NT2/D1 (cell line): ENCODE data around the gene ITGA1.

Experiments used
- DNase-seq: peaks from one replicate; pipeline ENCODE4 v3.0.0-alpha.2; 2011; ENCODE audit warnings: low read depth, low spot score
- H3K27me3 ChIP-seq: 2 replicates; pipeline ENCODE4 v1.6.0; 2011; ENCODE audit warnings: mild to moderate bottlenecking; ENCODE audit not compliant: insufficient read length, insufficient read depth
- H3K36me3 ChIP-seq: 2 replicates; pipeline ENCODE4 v1.6.1; 2011; ENCODE audit warnings: mild to moderate bottlenecking, low read length, mixed read lengths; ENCODE audit not compliant: insufficient read depth, insufficient read length
- H3K4me1 ChIP-seq: 2 replicates; pipeline ENCODE4 v1.5.1; 2011; ENCODE audit not compliant: insufficient read depth, insufficient read length
- H3K4me3 ChIP-seq: 2 replicates; pipeline ENCODE4 v1.5.1; 2011; ENCODE audit warnings: low read depth; ENCODE audit not compliant: insufficient read length
- H3K9ac ChIP-seq: 2 replicates; pipeline ENCODE4 v1.6.0; 2011; ENCODE audit warnings: low read depth; ENCODE audit not compliant: insufficient read length
- H3K9me3 ChIP-seq: 2 replicates; pipeline ENCODE4 v1.5.1; 2011; ENCODE audit warnings: mild to moderate bottlenecking, low read length; ENCODE audit not compliant: insufficient read depth
- SUZ12 ChIP-seq: IDR thresholded peaks from 2 replicates; pipeline ENCODE4 v1.6.1; 2011; ENCODE audit not compliant: insufficient read length, insufficient read depth; ENCODE audit errors: extremely low read depth
- YY1 ChIP-seq: IDR thresholded peaks from 2 replicates; pipeline ENCODE4 v1.6.1; 2011; ENCODE audit not compliant: insufficient read length, insufficient read depth
- ZNF274 ChIP-seq: IDR thresholded peaks from 2 replicates; pipeline ENCODE4 v1.6.1; 2011; ENCODE audit warnings: mild to moderate bottlenecking, low read depth, low read length

Gene ITGA1

DNA sequence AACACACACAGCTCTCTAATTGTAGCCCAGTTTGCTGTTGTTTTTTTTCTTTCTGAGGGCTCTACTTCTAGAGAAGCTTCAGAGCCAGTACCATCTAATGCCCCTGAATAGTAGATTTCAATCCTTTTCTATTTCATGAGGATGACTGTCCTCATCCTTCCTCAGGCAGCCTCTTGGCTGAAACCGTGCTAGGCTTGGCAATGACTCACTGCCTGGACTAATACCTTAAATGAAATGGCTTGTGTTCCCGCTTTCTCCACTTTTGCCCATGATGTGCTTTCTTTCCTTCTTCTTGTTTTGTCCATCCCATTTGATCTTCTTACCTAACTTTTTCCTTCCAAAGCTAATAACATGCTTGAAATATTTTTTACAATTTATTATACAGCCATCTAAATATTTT, 80.1 kb downstream of the ITGA1 start:
- TF ChIP-seq YY1 (no peak), SUZ12 (no peak), ZNF274 (no peak)
- no peaks in the 10 kb centered on the region for H3K4me1 ChIP-seq
- no peak overlapping the region for H3K9ac ChIP-seq
- H3K27me3 ChIP-seq = no peaks in the 10 kb centered on the region
- DNase-seq = no peak
- H3K36me3 ChIP-seq = no peaks in the 10 kb centered on the region
- no peak overlapping the region for H3K4me3 ChIP-seq
- H3K9me3 ChIP-seq = no peaks in the 10 kb centered on the region

GRCh38 chr5:52868417-52868816, 80.7 kb downstream of the ITGA1 start:
- Histone ChIP-seq H3K4me1 (no peaks in the 10 kb centered on the region), H3K9me3 (no peaks in the 10 kb centered on the region), H3K27me3 (no peaks in the 10 kb centered on the region), H3K4me3 (no peak overlapping the region), H3K9ac (no peak overlapping the region), H3K36me3 (no peaks in the 10 kb centered on the region)
- DNase-seq = no peak
- TF ChIP-seq ZNF274 (no peak), SUZ12 (no peak), YY1 (no peak)

GRCh38 chr5:52869391-52869790, 81.7 kb downstream of the ITGA1 start:
- Histone ChIP-seq H3K9me3 (no peaks in the 10 kb centered on the region; the same call in 1 of the 2 replicates), H3K27me3 (no peaks in the 10 kb centered on the region), H3K9ac (no peak overlapping the region), H3K4me3 (no peak overlapping the region), H3K36me3 (no peaks in the 10 kb centered on the region), H3K4me1 (no peaks in the 10 kb centered on the region)
- DNase-seq = no peak
- no peak for TF ChIP-seq YY1
- TF ChIP-seq ZNF274 = no peak
- no peak for TF ChIP-seq SUZ12

- DNase-seq = no peak
- TF ChIP-seq SUZ12 (no peak), YY1 (no peak), ZNF274 (no peak)
Observed at GRCh38 chr5:52870448-52870847, 82.7 kb downstream of the ITGA1 start.

DNA sequence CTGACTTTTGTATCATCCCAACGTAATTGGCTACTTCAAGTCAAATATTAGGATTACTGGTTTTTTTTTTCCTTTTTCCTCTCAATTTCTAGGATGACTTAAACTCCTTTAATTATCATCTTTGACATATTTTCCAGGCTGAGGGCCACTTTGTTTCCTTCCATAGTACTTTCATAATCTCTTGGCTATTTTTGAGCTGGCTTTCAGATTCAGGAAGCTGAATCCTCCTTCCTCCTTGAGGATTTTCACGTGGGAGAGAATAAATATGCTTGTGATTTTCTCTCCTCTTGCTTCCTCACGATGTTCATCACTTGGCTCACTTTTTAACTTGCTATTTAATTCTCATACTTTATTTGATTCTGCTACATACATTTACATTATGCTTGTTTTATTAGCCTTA, 88.1 kb downstream of the ITGA1 start:
- Histone ChIP-seq H3K27me3 (no peaks in the 10 kb centered on the region), H3K9me3 (no peaks in the 10 kb centered on the region; the same call in 1 of the 2 replicates), H3K36me3 (no peaks in the 10 kb centered on the region), H3K4me1 (no peaks in the 10 kb centered on the region), H3K4me3 (no peak overlapping the region), H3K9ac (no peak overlapping the region)
- no peak for DNase-seq
- TF ChIP-seq ZNF274 (no peak), YY1 (no peak), SUZ12 (no peak)

More at GRCh38 chr5:52870448-52870847, 82.7 kb downstream of the ITGA1 start:
- Histone ChIP-seq H3K9ac (no peak overlapping the region), H3K4me3 (no peak overlapping the region), H3K27me3 (no peaks in the 10 kb centered on the region), H3K4me1 (no peaks in the 10 kb centered on the region), H3K36me3 (no peaks in the 10 kb centered on the region), H3K9me3 (no peaks in the 10 kb centered on the region; the same call in 1 of the 2 replicates)

DNA sequence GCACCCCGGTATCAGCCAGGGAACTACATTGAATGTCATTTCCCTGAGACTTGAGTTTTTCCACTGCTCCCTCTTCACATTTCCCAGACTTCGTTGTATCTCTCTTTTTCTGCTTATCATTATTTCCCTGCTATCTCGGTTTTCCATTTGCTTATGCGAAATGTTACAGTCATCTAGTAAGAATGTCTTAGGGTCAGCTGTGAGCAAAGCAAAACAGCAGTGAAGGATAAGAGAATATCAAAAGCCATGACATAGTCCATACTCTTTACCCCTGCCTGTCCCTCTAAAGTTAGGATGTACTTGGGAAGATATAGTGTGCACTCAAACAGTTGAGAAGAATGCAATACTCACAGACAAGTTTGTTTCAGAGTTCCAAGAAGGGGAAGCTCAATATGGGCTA, 88.7 kb downstream of the ITGA1 start:
- Histone ChIP-seq H3K9me3 (no peaks in the 10 kb centered on the region; the same call in 1 of the 2 replicates), H3K4me1 (no peaks in the 10 kb centered on the region), H3K4me3 (no peak overlapping the region), H3K9ac (no peak overlapping the region), H3K36me3 (no peaks in the 10 kb centered on the region), H3K27me3 (no peaks in the 10 kb centered on the region)
- DNase-seq = no peak
- TF ChIP-seq YY1 (no peak), SUZ12 (no peak), ZNF274 (no peak)

- no peak overlapping the region for H3K9ac ChIP-seq
- H3K27me3 ChIP-seq = no peaks in the 10 kb centered on the region
- no peak for TF ChIP-seq SUZ12
- TF ChIP-seq ZNF274 = no peak
- no peaks in the 10 kb centered on the region for H3K36me3 ChIP-seq
- DNase-seq = no peak
- H3K4me3 ChIP-seq = no peak overlapping the region
- H3K9me3 ChIP-seq = no peaks in the 10 kb centered on the region; the same call in 1 of the 2 replicates
- H3K4me1 ChIP-seq = no peaks in the 10 kb centered on the region
Observed at GRCh38 chr5:52878656-52879055, 90.9 kb downstream of the ITGA1 start.

GRCh38 chr5:52880541-52880940, 92.8 kb downstream of the ITGA1 start:
- H3K9ac ChIP-seq = no peak overlapping the region
- no peaks in the 10 kb centered on the region for H3K9me3 ChIP-seq
- DNase-seq = no peak
- no peaks in the 10 kb centered on the region for H3K27me3 ChIP-seq
- no peak for TF ChIP-seq YY1
- no peak for TF ChIP-seq SUZ12
- TF ChIP-seq ZNF274 = no peak
- H3K4me3 ChIP-seq = no peak overlapping the region
- no peaks in the 10 kb centered on the region for H3K36me3 ChIP-seq
- H3K4me1 ChIP-seq = no peaks in the 10 kb centered on the region
